Left forelimb (tissue), 1 donor: ENCODE data around the gene USP3.

Source experiments
- DNase-seq: peaks from one replicate; pipeline ENCODE4 v3.0.0-alpha.2; 2018; ENCODE audit warnings: low spot score

USP3 gene

DNA sequence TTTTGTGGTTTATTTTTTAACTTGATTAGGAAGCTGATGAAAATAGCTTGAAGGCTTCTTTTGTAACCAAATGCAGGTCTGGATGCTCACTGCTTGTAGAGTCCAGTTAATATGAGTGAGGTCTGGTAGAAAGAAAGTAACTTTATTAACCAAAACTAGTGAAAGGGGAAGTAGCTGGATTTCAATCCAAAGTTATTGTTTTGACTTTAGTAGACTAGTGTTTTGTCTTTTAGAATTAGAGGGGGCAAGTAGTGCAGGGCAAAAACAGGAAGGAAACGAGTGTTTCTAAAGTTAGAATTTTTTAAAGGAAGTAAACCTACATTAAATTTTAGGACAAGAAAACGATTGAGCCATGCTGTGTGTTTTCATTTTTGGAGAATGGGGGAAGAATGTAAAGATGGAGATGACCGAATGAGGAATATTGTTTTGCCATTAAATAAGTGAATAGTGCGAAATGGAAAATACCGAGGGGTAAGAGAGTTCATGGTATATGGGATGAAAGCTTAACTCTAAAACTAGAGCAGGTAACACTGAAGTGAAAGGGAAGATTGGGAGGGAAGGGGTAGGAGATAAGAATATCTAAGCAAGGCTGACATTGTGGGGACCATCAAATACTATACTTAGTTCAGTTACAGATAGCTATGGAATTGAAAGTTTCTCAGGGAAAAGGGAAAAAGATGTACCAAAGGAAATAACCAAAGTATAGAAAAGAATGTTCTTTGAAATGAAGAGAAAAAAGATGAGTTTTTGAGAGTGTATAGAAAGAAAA lies 40.0 kb downstream of the USP3 start:
- no peak for DNase-seq

DNA sequence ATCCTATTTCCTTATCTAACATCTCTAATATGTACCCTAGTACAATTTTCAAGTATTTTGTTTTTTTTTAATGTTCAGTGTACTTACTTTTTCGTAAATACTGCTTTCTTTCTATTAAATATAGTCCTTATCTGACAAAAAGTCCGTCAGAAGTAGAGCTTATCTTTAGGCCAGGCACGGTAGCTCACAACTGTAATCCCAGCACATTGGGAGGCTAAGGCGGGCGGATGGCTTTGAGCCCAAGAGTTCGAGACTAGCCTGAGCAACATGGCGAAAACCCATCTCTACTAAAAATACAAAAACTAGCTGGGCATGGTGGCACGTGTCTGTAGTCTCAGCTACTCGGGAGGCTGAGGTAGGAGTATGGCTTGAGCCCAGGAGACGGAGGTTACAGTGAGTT lies 41.1 kb downstream of the USP3 start:
- DNase-seq: no peak

DNA sequence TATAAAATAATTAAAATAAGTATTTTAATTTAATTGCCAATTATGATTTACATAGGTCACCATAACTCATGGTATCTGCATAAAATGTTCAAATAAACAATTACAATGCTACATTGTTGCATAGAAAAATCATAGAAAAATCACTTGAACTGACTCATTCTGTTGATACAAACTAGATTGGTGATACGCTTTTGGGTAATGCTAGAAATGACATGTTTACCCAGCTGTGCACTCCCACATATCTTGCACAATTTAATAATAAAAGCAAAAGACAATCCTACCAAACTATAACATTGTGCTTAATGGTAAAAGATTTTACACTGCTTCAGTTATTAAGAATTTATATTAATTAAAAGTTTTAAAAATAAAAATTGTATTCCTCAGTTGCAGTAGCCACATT lies 47.0 kb downstream of the USP3 start:
- DNase-seq: no peak

DNA sequence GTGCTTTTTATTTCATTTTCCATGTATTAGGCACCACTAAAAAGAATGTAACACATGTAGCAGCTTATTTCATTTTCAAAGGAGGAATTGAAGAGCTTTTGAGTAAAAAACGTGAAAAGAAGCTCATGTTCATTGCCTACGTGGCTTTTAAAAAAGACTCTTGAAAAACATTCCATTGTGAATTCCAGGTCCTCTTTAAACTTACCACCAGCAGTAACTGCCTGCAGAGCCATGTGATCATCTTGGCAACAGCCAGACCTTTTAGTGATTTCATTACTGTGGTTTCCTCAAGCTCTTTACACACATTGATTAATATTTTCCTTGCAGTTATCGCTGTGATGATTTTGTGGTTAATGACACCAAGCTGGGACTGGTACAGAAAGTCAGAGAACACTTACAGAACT lies 49.0 kb downstream of the USP3 start:
- DNase-seq: no peak

DNA sequence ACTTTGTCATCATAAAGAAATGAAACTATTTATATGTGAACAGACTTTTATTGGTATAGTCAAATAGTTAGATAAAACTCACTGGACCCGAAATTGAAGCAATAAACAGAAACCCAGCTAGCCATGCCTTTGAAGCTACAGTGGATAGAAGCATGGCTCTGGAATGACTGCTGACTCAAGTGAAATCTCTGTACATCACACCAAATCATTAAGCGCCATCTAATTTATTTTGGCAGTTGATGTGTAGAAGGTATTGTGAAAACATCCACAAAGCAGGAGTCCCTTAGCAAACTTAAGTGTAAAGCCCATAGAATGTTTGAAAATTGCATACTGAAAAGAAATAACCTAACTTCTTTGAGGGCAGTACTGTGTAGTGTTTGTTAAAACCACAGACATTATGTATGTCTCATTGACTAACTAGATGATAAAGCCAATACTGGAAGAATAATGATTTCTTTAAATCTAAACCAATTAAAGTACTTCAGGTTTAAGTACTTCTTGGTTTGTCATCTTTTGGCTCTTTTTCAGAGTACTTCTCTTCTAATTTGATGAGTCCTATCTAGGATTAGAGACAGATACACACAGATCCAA lies 50.0 kb downstream of the USP3 start:
- DNase-seq: no peak

DNA sequence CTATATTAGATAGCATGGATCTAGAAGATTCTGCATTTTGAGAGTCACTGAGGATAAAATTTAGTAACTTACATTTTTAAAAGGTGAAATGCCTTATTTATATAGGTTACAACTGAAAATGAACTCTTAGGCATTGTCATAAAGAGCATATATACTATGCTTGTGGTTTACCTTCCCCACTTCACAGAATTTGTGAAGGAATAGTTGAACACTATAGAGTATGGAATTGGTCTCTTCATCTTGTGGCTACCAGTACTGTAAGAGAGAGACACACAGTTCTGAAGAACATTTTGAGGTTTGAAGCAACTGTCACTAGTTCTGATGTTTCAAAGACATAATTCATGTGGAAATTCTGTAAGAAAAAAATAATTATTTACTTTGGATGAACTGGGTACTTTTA lies 51.1 kb downstream of the USP3 start:
- DNase-seq: no peak

DNA sequence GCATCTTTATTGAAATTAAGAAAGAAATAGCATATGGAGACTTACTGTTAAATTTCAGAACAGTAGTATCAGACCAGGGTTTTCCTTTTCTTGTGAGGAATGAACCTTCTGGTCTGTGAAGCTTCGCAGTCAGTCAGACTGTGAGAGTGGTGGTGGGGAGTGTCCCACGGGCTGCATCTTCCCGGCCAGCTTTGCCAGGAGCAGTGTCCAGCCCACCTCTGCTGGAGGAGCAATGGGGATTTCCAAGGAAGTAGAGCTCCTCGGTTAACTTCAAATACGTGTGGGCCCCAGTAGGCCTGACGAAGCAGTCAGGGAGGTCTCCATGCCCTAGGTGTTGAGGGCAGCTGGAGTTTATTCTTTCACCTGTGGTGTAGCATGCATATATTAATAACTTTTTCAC lies 51.9 kb downstream of the USP3 start:
- DNase-seq: no peak

DNA sequence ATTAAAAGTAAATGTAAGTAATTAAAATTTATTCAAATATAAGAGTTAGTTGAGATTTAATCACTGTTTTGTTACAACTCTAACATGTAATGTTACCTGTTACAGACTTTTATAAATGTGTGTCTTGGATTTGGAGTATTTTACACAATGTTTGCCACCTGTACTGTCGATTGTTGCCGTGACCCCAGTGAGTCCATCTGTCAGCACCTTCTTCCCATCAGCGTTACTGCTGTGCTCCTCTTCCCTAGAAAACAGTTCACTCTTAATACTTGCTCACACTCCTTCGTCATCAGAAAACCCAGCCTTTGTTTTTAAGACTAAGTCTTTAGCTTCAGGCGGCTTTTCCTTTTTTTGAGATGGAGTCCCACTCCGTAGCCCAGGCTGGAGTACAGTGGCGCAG lies 52.3 kb downstream of the USP3 start:
- no peak for DNase-seq

DNA sequence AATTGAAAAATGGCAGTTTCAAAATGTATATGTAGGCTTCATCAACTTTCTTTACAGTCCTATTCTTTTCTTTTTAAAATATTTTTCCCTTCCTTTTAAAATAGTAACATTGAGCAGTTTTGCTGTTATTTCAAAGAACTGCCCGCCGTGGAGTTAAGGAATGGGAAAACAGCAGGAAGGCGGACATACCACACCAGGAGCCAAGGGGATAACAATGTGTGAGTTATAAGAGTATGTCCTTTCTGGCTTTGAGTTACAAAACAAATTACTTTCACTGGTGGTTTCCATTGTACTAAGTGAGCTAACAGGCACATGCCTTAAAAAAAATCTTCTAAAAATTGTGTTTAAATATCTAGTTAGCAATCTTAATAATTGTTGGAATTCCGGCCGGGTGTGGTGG lies 55.4 kb downstream of the USP3 start:
- DNase-seq: no peak

DNA sequence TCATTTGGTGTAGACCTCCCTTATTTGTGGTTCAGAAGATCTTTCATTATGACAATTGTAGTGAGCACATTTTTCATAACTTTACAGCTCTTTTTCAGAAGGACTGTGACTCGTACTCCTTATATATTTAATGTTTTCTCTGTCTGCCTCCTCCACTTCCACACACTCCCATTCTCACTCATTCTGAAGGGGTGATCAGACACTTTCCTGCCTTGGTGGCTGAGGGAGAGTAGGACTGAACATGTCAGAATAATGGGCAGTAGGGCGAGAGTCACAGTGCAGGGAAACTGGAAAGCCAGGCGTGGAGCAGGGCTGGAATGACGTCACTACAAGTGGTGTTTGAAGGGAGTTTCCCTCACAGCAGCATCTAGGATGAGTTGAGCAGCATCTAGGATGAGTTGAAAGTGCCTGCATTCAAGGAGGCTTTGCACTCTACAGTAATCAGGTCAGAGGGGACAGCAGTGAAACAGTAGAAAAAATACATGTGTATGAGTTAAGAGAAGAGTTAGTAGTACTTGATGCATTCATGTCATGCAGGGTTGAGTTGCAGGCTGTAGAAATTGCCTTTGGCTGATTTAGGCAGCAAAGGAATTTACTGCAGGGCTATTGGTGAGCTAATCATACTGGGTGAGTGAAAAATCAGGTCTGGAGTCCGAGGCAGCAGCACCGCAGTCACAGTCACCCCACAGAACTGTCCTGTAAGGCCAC lies 56.5 kb downstream of the USP3 start:
- no peak for DNase-seq

DNA sequence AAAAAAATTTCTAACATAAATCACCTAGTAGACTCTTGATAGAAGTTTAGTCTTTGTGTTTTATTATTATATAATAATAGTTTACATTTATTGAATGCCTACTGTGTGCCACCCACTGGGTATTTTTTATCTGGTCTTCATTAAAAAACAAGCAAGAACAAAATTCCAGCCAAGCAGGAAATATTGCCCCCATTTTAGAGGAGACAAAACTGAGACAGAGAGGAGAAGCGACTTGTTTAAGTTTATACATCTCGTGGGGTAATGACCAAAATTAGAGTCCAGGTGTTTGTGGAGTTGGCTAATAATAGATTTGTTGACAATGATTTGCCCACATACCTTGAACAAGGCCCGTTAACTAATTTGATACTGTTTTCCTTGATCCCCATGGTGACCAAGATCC lies 59.7 kb downstream of the USP3 start:
- no peak for DNase-seq

DNA sequence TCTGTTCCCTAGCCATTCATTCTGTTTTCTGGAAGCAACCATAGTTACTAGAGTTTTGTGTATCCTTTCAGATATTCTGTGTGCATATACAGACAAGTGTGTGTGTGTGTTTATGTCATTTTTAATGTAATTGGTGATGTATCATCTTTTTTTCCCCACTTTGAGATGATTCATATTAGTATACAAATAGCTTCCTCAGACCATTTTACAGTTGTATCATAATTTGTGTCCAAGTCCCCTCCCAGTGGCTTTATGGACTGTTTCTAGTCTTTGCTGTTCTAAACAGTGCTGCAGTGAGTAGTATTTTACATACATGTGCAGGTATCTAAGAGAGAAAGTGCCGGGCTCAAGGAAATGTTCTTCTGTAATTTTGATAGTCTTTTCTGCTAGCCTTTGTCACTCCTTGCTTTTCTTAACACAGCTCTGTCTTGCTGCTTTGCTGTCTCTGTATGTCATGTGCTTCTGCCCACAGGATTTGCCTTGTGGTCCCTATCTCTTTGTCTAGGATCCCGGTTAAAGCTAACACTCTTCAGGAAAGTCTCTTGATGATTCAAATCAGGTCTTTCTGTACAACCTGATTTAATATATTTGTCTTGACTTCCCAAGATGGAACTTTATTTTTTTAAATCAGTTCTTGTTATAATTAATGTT lies 61.3 kb downstream of the USP3 start:
- DNase-seq: no peak

DNA sequence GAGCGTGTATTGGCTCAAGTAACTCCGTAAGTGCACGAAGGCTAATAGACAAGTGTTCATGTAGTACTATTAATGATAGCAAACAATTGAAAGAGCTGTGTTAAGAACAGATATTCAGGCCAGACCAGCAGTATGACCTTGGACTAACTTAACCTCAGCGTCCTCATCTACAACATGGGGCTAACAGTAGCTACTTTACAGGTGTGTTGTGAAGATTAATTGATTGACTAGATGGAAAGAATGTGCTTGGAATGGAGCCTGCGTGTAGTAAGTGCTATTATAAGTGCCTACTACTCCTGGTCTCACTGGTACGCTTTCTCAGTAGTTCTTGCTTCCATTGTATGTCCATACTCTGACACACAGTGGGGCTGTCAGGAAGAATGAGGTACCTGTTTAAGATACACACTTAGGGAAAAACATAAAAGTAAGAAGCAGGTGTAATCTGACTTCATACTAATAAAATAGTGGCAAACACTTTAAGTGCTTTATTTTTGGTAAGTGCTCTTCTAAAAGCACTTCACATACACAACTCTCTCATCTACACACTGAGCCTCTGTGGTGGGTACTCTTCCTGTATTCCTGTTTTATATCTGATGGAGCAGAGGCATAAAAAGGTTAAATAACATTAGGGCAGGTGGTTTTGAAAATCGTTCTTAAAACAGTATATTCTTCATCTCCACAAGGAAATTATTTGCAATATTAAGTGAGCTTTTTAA lies 68.5 kb downstream of the USP3 start:
- DNase-seq: no peak

DNA sequence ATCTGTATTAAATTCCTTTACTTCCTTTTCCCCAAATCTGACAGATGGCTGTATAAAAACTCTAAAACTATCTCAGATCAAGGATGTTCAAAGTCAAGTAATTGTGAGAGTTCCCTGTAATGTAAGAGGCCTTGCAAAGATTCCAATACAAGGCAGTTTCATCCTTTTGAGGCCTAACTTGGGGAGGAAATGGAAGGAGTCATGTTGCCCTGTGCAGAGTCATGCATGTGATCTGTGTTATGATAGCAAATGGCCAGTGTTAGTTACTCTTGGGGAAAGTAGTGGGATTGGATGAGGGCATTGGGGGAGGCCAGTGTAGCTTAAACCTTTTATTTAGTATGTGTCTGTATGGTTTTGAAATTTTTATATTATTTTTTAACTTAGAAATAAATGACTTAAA lies 69.1 kb downstream of the USP3 start:
- no peak for DNase-seq

DNA sequence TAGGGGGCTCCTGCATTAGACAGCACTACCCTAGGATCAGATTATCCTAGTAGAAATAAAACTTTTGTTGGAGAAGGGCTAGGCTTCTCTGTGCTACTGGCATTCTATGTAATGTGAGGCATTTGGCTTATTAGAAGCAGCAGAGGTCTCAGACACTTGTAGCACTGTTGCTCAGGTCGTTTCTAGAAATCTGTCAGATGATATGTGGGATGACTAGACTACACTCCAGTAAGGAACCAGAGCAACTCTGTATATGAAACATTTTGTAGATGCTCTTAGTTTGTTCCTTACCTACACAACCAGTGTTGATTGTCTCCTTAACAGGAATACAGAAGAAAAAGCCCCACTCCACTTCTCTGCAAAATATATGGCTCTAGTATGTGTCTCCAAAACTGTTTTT lies 70.9 kb downstream of the USP3 start:
- DNase-seq: no peak

DNA sequence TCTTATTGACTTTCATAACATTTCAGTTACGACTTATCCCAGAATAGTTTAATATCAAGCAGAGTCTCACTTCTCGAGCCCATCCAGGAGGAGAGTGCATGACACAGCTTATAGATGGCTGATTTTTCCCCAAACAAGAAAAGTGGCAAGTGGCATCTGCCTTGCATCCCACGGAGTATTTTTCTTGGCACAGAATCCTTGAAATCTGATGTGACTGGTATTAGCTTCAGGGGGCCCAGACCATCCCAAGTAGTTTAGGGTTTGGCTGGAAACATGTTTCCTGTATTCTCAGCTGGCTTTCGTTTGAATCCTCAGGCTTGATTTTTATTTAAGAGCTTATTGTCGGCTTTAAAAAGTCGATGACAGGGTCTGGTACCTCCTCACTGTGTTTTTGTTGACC lies 72.0 kb downstream of the USP3 start:
- no peak for DNase-seq

DNA sequence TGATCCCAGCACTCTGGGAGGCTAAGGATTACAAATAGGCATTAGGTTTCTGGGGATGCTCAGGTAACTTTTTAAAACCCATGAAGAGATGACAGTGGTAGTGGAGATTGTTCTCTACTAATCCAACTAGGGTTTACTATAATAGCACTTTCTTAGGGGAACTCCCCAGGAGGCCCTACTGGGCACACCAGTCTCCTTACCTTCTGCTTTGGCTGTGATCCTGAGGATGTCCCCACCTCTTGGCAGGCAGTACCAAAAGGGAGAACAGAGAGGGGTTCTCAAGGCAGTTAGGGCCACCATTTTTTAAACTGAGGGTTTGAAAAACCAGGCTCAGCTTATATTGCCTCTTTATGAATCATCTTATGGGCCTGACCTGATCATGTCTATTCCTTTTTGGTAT lies 77.8 kb downstream of the USP3 start:
- DNase-seq: no peak

DNA sequence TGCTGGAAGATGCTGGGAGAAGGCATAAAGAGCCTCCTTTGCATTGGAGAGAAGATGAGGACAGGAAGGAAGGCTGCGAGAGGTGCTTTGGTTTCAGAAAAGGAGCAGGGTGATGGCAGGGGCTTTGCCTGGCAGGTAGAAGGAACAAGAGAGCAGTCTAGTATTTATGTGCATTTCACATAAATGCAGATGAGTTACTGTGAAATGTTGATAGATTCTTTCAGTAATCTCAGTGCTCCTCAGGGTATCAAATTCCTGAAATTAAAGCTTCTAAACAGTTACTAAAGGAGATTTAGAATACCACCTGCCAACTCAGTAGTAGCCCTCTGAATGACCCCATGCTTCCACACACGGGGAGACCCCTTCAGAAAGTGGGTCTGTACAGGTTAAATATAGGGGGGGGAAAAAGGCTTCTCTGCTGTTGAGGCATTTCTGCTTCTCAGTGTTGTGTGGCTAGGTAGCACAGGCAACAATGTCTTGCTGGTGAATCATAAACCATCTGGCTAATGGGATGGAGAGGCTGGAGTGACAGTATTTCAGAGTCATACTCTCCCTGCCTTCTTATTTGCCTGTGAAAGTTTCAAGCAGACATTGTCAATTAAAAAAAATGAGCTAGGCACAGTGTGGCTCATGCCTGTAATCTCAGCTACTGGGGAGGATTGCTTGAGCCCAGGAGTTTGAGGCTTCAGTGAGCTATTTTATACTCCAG lies 78.5 kb downstream of the USP3 start:
- no peak for DNase-seq

DNA sequence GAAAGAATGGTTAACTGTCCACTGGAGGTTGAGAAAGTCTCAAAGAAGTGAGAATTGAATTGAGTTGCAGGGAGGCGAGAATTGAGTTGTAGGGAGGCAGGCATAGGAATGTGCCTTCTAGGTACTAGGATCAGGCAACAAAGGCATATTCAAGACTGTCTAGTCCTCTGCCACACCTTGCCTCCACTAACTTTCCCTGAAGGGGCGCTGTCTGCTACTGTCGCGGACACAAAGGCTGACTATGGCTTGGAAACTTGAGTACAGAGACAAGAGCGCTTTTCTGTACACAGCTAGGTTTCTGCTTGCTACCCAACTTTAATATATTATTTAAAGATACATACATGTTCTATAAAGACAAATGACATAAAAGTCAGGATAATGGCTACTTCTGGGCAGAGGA lies 82.4 kb downstream of the USP3 start:
- DNase-seq: no peak

DNA sequence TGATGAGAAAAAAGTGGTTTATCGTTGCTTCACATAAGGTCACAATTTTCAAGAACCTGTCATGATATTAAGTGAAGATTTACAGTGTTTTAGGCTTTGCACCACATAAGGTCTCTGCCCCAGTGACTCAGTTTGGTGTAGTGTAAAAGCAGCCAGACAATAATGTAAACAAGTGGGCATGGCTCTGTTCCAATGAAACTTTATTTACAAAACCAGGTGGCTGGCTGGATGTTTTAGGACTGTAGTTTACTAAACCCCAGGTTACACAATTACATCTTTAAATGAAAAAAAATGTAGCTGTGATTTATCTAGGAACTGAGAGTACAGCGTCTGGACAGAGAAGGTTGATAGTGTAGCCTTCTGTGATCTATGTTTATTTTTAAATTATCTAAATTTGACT lies 83.1 kb downstream of the USP3 start:
- DNase-seq: no peak

DNA sequence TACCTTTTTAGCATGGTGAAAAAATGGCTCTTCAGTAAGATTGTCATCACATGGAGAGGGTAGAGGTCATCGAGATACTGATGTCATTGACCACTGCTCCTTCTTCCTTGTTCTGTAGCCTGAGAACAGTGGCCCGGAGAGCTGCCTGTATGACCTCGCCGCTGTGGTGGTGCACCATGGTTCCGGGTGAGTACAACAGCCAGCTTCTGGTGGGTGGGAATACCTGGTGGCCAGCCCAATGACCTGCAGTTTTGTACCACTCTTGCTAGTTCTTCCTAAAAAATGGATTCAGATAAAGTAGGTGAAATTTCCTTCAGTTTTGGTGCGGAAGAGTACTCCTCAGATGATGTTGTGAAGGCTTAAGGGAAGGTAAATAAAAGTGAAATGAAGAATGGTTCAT lies 84.4 kb downstream of the USP3 start:
- no peak for DNase-seq
